Thymus (tissue), 11 donors: ENCODE data around the gene CDH15. TPM values are rescaled to one million over a fixed set of nuclear protein-coding genes. Genes with fewer than 3 reads are reported as not detected.

ENCODE experiments used
- DNase-seq, 9 donors: peaks; one replicate each; pipeline ENCODE4 v3.0.0-alpha.2; 2013; ENCODE audit warnings: low spot score in 9 of 9, low read depth in 6 of 9, missing footprints in 1 of 9
- H3K27ac ChIP-seq, 2 donors: one replicate each; pipeline ENCODE4 v1.5.1; 2013; ENCODE audit warnings: control low read depth in 1 of 2, low read depth in 1 of 2, low read length in 1 of 2, mild to moderate bottlenecking in 1 of 2, moderate library complexity in 1 of 2
- H3K27me3 ChIP-seq, 2 donors: one replicate each; pipeline ENCODE4 v1.5.1; 2013; ENCODE audit warnings: low read length in 1 of 2; ENCODE audit not compliant: control insufficient read depth in 2 of 2, insufficient read depth in 1 of 2
- H3K36me3 ChIP-seq, 2 donors: one replicate each; pipeline ENCODE4 v1.5.1; 2013; ENCODE audit warnings: low read length in 1 of 2, mild to moderate bottlenecking in 1 of 2, moderate library complexity in 1 of 2; ENCODE audit not compliant: control insufficient read depth in 2 of 2, insufficient read depth in 2 of 2
- H3K4me1 ChIP-seq, 2 donors: one replicate each; pipeline ENCODE4 v1.5.1; 2013; ENCODE audit warnings: low read length in 2 of 2; ENCODE audit not compliant: control insufficient read depth in 2 of 2, insufficient read depth in 2 of 2
- H3K4me3 ChIP-seq, 2 donors: one replicate each; pipeline ENCODE4 v1.5.1; 2013; ENCODE audit warnings: low read length in 2 of 2, control low read depth in 1 of 2, mild to moderate bottlenecking in 1 of 2
- H3K9me3 ChIP-seq, 2 donors: one replicate each; pipeline ENCODE4 v1.5.1; 2013; ENCODE audit warnings: low read length in 1 of 2, mild to moderate bottlenecking in 1 of 2; ENCODE audit not compliant: control insufficient read depth in 2 of 2, insufficient read depth in 1 of 2
- WGBS: extraction: QIAGEN DNeasy Blood & Tissue Kit; methylation state at CpG from one replicate; pipeline ENCODE4 v1.1.7; 2013; 5-methylcytosine and 5-hydroxymethylcytosine counted together
- polyA plus RNA-seq: library from polyadenylated mRNA; stranded (reverse); fragments of 200-250 nt; gene quantifications from one replicate; pipeline ENCODE4 v1.2.3, GENCODE V29; 2013
- total RNA-seq: library from RNA; stranded (reverse); fragments of 120-200 nt; gene quantifications from one replicate; pipeline ENCODE4 v1.2.4, GENCODE V29; 2013
- donor health status: healthy.

Gene CDH15
- total and polyA plus RNA-seq, 2 donors = 0.19 to 0.23 TPM

GRCh38 chr16:89199241-89200123 is 27.9 kb downstream of the CDH15 start:
- DNase-seq = no peak
- Histone ChIP-seq H3K27ac (no peak overlapping the region), H3K4me1 (peaks cover 0 to 7% of the 10 kb centered on the region in 2 donors), H3K36me3 (no peaks in the 10 kb centered on the region), H3K4me3 (no peak overlapping the region), H3K9me3 (peaks cover 0 to 4% of the 10 kb centered on the region in 2 donors), H3K27me3 (peaks cover 54 to 85% of the 10 kb centered on the region in 2 donors)
- WGBS = 93% methylated on average over 22 of the region's 22 CpGs

DNA sequence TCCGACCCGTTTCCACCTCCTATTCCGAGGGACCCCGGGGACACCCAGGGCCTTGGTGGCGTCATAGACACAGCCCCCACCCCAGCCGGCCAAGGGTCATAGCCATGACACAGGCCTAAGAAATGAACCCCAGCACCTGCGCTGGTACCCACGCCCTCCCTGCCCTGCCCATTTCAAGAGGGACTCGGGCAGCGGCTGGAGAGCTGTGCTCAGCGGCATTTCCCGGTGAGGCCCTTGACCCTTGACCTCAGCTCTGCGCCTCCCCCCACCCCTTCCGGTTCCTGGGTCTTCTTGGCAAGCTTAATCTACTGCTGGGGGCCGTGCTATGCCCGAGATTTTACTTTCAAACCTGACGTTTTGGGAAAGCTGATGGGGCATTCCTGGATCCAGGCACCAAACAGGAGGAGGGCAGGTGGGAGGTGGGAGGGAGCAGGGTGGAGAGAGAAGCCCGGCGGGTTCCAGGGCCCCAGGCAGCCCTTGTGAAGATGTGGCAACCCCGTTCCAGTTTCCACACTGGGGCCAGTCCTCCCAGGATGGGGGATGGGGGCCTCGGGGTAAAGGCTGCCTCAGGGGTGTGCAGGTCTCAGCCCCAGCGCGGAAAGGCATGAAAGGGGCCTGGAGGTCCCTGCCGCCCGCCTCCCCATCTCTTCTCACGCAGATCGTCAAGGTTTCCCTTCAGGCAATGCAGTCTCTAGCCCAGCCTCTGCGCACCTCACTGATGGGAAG is 28.7 kb downstream of the CDH15 start, which contains the start of gene SLC22A31:
Gene SLC22A31 (minus strand): TSS at position 414 of the 726 bp plus-strand sequence. CDS start 36 bp downstream, at position 378.
- Histone ChIP-seq H3K27ac (no peak within 1 kb of the TSS), H3K36me3 (no peaks in the 10 kb centered on the region), H3K27me3 (peaks cover 54 to 85% of the 10 kb centered on the region in 2 donors), H3K9me3 (peaks cover 0 to 4% of the 10 kb centered on the region in 2 donors), H3K4me1 (peaks cover 0 to 7% of the 10 kb centered on the region in 2 donors), H3K4me3 (peak within 1 kb of the TSS in 1 of 2 donors; percentile 31)
- DNase-seq = no peak
- 34% methylated on average over 28 of the region's 28 CpGs for WGBS

- H3K4me1 ChIP-seq = peaks cover 0 to 7% of the 10 kb centered on the region in 2 donors
- peak overlapping the region in 1 of 2 donors; percentile 31 for H3K4me3 ChIP-seq
- peaks cover 54 to 80% of the 10 kb centered on the region in 2 donors for H3K27me3 ChIP-seq
- H3K36me3 ChIP-seq = no peaks in the 10 kb centered on the region
- DNase-seq = no peak
- no peak overlapping the region for H3K27ac ChIP-seq
- H3K9me3 ChIP-seq = peaks cover 0 to 4% of the 10 kb centered on the region in 2 donors
- WGBS = 5% methylated on average over 58 of the region's 58 CpGs
Measured at GRCh38 chr16:89200850-89201411, 29.4 kb downstream of the CDH15 start.

- peak overlapping the region in 1 of 2 donors; percentile 31 for H3K4me3 ChIP-seq
- H3K27ac ChIP-seq = no peak overlapping the region
- DNase-seq = peak in 5 of 9 donors; percentile 23 to 61 (median 50)
- 2% methylated on average over 111 of the region's 111 CpGs for WGBS
- H3K4me1 ChIP-seq = peaks cover 0 to 7% of the 10 kb centered on the region in 2 donors
- peaks cover 54 to 82% of the 10 kb centered on the region in 2 donors for H3K27me3 ChIP-seq
- H3K9me3 ChIP-seq = peaks cover 0 to 4% of the 10 kb centered on the region in 2 donors
- H3K36me3 ChIP-seq = no peaks in the 10 kb centered on the region
Measured at GRCh38 chr16:89201439-89202377, 30.2 kb downstream of the CDH15 start.

DNA sequence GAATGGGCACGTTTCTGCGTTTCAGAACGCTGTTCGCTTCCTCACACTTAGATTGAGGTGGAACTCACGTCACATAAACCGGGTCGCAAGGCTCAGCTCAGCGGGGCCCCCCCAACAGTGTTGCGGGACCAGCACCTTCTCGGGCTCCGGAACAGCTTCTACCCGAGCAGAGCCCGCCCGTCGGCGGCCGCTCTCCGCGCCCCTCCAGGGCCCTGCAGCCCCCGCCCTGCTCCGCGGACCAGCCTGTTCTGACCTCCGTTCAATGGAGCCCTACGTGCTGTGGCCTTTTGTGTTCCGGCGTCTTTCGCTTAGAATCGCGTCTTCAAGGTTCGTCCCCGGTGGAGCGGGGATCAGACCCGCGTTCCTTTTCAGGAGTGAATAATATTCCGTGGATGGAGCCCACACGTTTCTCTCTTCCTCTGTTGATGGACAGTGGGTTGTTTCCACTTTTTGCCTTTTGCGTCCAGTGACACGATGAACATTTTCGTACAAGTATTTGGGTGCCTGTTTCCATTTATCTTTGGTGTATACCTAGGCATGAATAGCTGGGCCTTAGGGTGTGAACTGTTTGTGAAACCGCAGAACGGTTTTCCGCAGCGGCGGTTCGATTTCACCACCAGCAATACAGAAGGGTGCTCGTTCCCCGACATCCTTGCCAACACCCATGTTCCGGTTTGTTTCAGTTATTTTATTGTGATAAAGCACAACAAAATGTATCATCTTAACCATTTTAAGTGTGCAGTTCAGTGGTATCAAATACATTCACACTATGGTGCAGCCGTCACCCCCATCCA is 31.1 kb downstream of the CDH15 start:
- 54% methylated on average over 49 of the region's 49 CpGs for WGBS
- H3K4me1 ChIP-seq = peaks cover 0 to 7% of the 10 kb centered on the region in 2 donors
- peaks cover 0 to 4% of the 10 kb centered on the region in 2 donors for H3K9me3 ChIP-seq
- no peak overlapping the region for H3K4me3 ChIP-seq
- no peak for DNase-seq
- H3K36me3 ChIP-seq = no peaks in the 10 kb centered on the region
- no peak overlapping the region for H3K27ac ChIP-seq
- peaks cover 54 to 82% of the 10 kb centered on the region in 2 donors for H3K27me3 ChIP-seq

- H3K27me3 ChIP-seq = peaks cover 9 to 58% of the 10 kb centered on the region in 2 donors
- no peak overlapping the region for H3K27ac ChIP-seq
- no peaks in the 10 kb centered on the region for H3K4me1 ChIP-seq
- no peak for DNase-seq
- H3K9me3 ChIP-seq = no peaks in the 10 kb centered on the region
- H3K36me3 ChIP-seq = no peaks in the 10 kb centered on the region
- 99% methylated on average over 4 of the region's 4 CpGs for WGBS
- H3K4me3 ChIP-seq = no peak overlapping the region
Measured at GRCh38 chr16:89207993-89208392, 36.4 kb downstream of the CDH15 start.

GRCh38 chr16:89209522-89210044 is 38.0 kb downstream of the CDH15 start:
- H3K4me3 ChIP-seq = no peak overlapping the region
- no peaks in the 10 kb centered on the region for H3K9me3 ChIP-seq
- H3K4me1 ChIP-seq = no peaks in the 10 kb centered on the region
- H3K36me3 ChIP-seq = no peaks in the 10 kb centered on the region
- WGBS = 86% methylated on average over 15 of the region's 15 CpGs
- peaks cover 0 to 42% of the 10 kb centered on the region in 2 donors for H3K27me3 ChIP-seq
- H3K27ac ChIP-seq = no peak overlapping the region
- no peak for DNase-seq
